HCT116 (cell line): Measurements from ENCODE around the gene HRG. TPM values are rescaled to one million over a fixed set of nuclear protein-coding genes. Genes with fewer than 3 reads are reported as not detected.
A peak's percentile ranks its signal among the peaks of the same experiment; 100 is the strongest.

Experiments
- ATAC-seq: fragments of 200-7000 bp; cut with Tn5 transposase; 2 replicates; pipeline ENCODE4 v1.9.1; 2020; ENCODE audit warnings: mild to moderate bottlenecking, moderate library complexity
- BruUV-seq: library from RNA; stranded (reverse); fragments of 400-500 nt; replicated peaks from 2 replicates; lab custom pipeline; 2021; lab: Mats Ljungman, UMichigan
- CTCF ChIA-PET: fragments of 300-600 bp; sonication (Branson Sonifier 250); formaldehyde crosslinking; loops from one replicate; lab custom pipeline; 2021; ENCODE audit warnings: antibody characterized with exemption; lab: Charles Lee
- POLR2A ChIA-PET: fragments of 300-600, 350-600 bp; sonication (Branson Sonifier 250); formaldehyde crosslinking; loops from one replicate; lab custom pipeline; 2021; ENCODE audit warnings: antibody characterized with exemption; lab: Charles Lee
- RAD21 ChIA-PET, 2 experiments: fragments of 300-600 bp; sonication (Branson Sonifier 250); formaldehyde crosslinking; loops; one replicate each; lab custom pipeline; 2023; ENCODE audit warnings: low total read pairs in 2 of 2; ENCODE audit not compliant: uncharacterized antibody in 2 of 2, unreplicated experiment in 2 of 2, low non-redundant PET in 1 of 2; lab: Charles Lee
- DNase-seq: peaks from one replicate; pipeline ENCODE4 v3.0.0-alpha.2; 2010; ENCODE audit warnings: low read depth, low spot score
- H2AFZ ChIP-seq: fragments of 200-600 bp; shearing (Covaris generic), sonication (generic); 2 replicates; pipeline ENCODE4 v1.6.1; 2017; ENCODE audit warnings: low read depth, mixed run types, mixed read lengths, antibody characterized with exemption, low read length; ENCODE audit not compliant: poor library complexity, severe bottlenecking
- H3K27ac ChIP-seq: 2 replicates; pipeline ENCODE4 v1.5.1; 2012; ENCODE audit warnings: low read depth, low read length
- H3K27me3 ChIP-seq: fragments of 200-600 bp; sonication (generic); 2 replicates; pipeline ENCODE4 v1.6.1; 2016; ENCODE audit warnings: mixed run types, low read length, mixed read lengths; ENCODE audit not compliant: insufficient read depth
- H3K36me3 ChIP-seq, 2 experiments: fragments of 200-500 bp in 1 of 2; fragments of 200-600 bp in 1 of 2; sonication (Bioruptor generic) in 1 of 2; sonication (generic) in 1 of 2; 2 replicates each; pipeline versions ENCODE4 v1.5.1 to v1.6.1; 2014 to 2016; ENCODE audit warnings: low read length in 2 of 2, inconsistent platforms in 1 of 2, mixed read lengths in 1 of 2, mixed run types in 1 of 2; ENCODE audit not compliant: insufficient read depth in 2 of 2, control insufficient read depth in 1 of 2
- H3K4me1 ChIP-seq, 2 experiments: fragments of 200-600 bp in 1 of 2; sonication (generic) in 1 of 2; 2 replicates each; pipeline versions ENCODE4 v1.5.1 to v1.6.1; 2012 to 2017; ENCODE audit warnings: low read length in 2 of 2, inconsistent platforms in 1 of 2, mild to moderate bottlenecking in 1 of 2, mixed read lengths in 1 of 2, mixed run types in 1 of 2, moderate library complexity in 1 of 2; ENCODE audit not compliant: insufficient read depth in 2 of 2, control insufficient read depth in 1 of 2
- H3K4me2 ChIP-seq: fragments of 200-600 bp; sonication (generic); 2 replicates; pipeline ENCODE4 v1.6.1; 2017; ENCODE audit warnings: mixed run types, low read length, mixed read lengths
- H3K4me3 ChIP-seq, 2 experiments: fragments of 200-600 bp in 1 of 2; sonication (generic) in 1 of 2; replicated peaks in 1 of 2; 2 replicates each; pipeline ENCODE4 v1.5.1; 2011 to 2016; ENCODE audit warnings: low read length in 2 of 2, control low read depth in 1 of 2, low read depth in 1 of 2, mild to moderate bottlenecking in 1 of 2, mixed read lengths in 1 of 2, mixed run types in 1 of 2
- H3K79me2 ChIP-seq: fragments of 200-600 bp; sonication (generic); 2 replicates; pipeline ENCODE4 v1.6.1; 2017; ENCODE audit warnings: mild to moderate bottlenecking, mixed run types, low read length, moderate library complexity, mixed read lengths; ENCODE audit not compliant: insufficient read depth
- H3K9ac ChIP-seq: fragments of 200-600 bp; sonication (generic); 2 replicates; pipeline ENCODE4 v1.6.1; 2016; ENCODE audit warnings: low read length, mixed read lengths
- H3K9me2 ChIP-seq: fragments of 200-600 bp; sonication (generic), shearing (Covaris generic); 2 replicates; pipeline ENCODE4 v1.6.1; 2017; ENCODE audit warnings: mixed run types, mild to moderate bottlenecking, moderate library complexity; ENCODE audit not compliant: insufficient read depth
- H3K9me3 ChIP-seq, 2 experiments: fragments of 200-500 bp in 1 of 2; fragments of 200-600 bp in 1 of 2; sonication (Bioruptor generic) in 1 of 2; sonication (generic) in 1 of 2; 2 replicates each; pipeline ENCODE4 v1.6.1; 2014 to 2017; ENCODE audit warnings: low read length in 2 of 2, mixed read lengths in 2 of 2, inconsistent platforms in 1 of 2, low read depth in 1 of 2, mild to moderate bottlenecking in 1 of 2, mixed run types in 1 of 2, moderate library complexity in 1 of 2; ENCODE audit not compliant: control insufficient read depth in 1 of 2, insufficient read depth in 1 of 2
- H4K20me1 ChIP-seq: fragments of 200-600 bp; sonication (generic), shearing (Covaris generic); 2 replicates; pipeline ENCODE4 v1.6.1; 2017; ENCODE audit warnings: mixed run types, mild to moderate bottlenecking, moderate library complexity; ENCODE audit not compliant: insufficient read depth
- CEBPB ChIP-seq: IDR thresholded peaks from 2 replicates; pipeline ENCODE4 v1.6.1; 2012; ENCODE audit warnings: low read depth
- CTCF ChIP-seq, 3 experiments: fragments of 200-600 bp in 1 of 3; sonication (generic) in 1 of 3; IDR thresholded peaks in 2 of 3; conservative IDR thresholded peaks in 1 of 3; 2 replicates each; pipeline ENCODE4 v1.5.1; 2012 to 2017; ENCODE audit warnings: low read depth in 2 of 3, low read length in 2 of 3, antibody characterized with exemption in 1 of 3, borderline replicate concordance in 1 of 3, control low read depth in 1 of 3, mild to moderate bottlenecking in 1 of 3, mixed read lengths in 1 of 3, mixed run types in 1 of 3, moderate library complexity in 1 of 3; ENCODE audit not compliant: insufficient read depth in 1 of 3
- ELF1 ChIP-seq: IDR thresholded peaks from 2 replicates; pipeline ENCODE4 v1.6.1; 2012; ENCODE audit warnings: low read depth, borderline replicate concordance
- EZH2 ChIP-seq: fragments of 200-600 bp; sonication (generic); IDR thresholded peaks from 2 replicates; pipeline ENCODE4 v1.6.1; 2017; ENCODE audit warnings: antibody characterized with exemption, mixed run types
- EZH2phosphoT487 ChIP-seq: fragments of 200-600 bp; IDR thresholded peaks from 2 replicates; pipeline ENCODE4 v1.6.1; 2018; ENCODE audit warnings: antibody characterized with exemption, borderline replicate concordance
- FOSL1 ChIP-seq: IDR thresholded peaks from 2 replicates; pipeline ENCODE4 v1.6.1; 2012; ENCODE audit warnings: low read depth
- JUND ChIP-seq: IDR thresholded peaks from 2 replicates; pipeline ENCODE4 v1.6.1; 2012
- POLR2A ChIP-seq: IDR thresholded peaks from 2 replicates; pipeline ENCODE4 v1.7.0; 2011; ENCODE audit warnings: borderline replicate concordance; ENCODE audit not compliant: insufficient read depth, insufficient read length; ENCODE audit errors: extremely low read depth
- POLR2AphosphoS5 ChIP-seq: IDR thresholded peaks from 2 replicates; pipeline ENCODE4 v1.6.1; 2011; ENCODE audit warnings: mild to moderate bottlenecking, low read depth, low read length, moderate library complexity
- REST ChIP-seq: IDR thresholded peaks from 2 replicates; pipeline ENCODE4 v1.6.1; 2012; ENCODE audit warnings: low read depth
- SIN3A ChIP-seq: IDR thresholded peaks from 2 replicates; pipeline ENCODE4 v1.6.1; 2012; ENCODE audit warnings: low read depth
- SP1 ChIP-seq: IDR thresholded peaks from 2 replicates; pipeline ENCODE4 v1.6.1; 2012; ENCODE audit warnings: low read depth
- SRF ChIP-seq: IDR thresholded peaks from 2 replicates; pipeline ENCODE4 v1.6.1; 2012; ENCODE audit warnings: low read depth
- TCF7L2 ChIP-seq: IDR thresholded peaks from 2 replicates; pipeline ENCODE4 v1.7.0; 2011; ENCODE audit warnings: borderline replicate concordance, inconsistent platforms; ENCODE audit not compliant: insufficient read depth, insufficient read length; ENCODE audit errors: extremely low read depth
- YY1 ChIP-seq: IDR thresholded peaks from 2 replicates; pipeline ENCODE4 v1.6.1; 2011; ENCODE audit warnings: low read length, low read depth, moderate library complexity, mild to moderate bottlenecking; ENCODE audit not compliant: insufficient replicate concordance; ENCODE audit errors: extremely low read depth
- ZFX ChIP-seq: fragments of 450-650 bp; IDR thresholded peaks from 2 replicates; pipeline ENCODE4 v1.6.1; 2017
- ZNF274 ChIP-seq: fragments of 200-500 bp; sonication (Bioruptor generic); IDR thresholded peaks from 2 replicates; pipeline ENCODE4 v1.6.1; 2014; ENCODE audit warnings: mild to moderate bottlenecking, low read depth, low read length, inconsistent platforms
- intact Hi-C: fragments of 100-400 bp; cut with micrococcal nuclease; formaldehyde crosslinking; loops from 2 replicates; pipeline ENCODE4 v1.10.0; 2022
- total RNA-seq: library from RNA; stranded (reverse); gene quantifications from one replicate; pipeline ENCODE4 v1.2.1, GENCODE V29; 2021; ENCODE audit not compliant: unreplicated experiment
- TF ChIP-seq, protein P1 (sequence below): IDR thresholded peaks from 2 replicates; pipeline ENCODE4 v1.6.1; 2012
- TF ChIP-seq, protein P2 (sequence below): IDR thresholded peaks from 2 replicates; pipeline ENCODE4 v1.6.1; 2012

HRG gene
- total RNA-seq, 1 experiment from 2014 or later, result 0.42 TPM

DNA sequence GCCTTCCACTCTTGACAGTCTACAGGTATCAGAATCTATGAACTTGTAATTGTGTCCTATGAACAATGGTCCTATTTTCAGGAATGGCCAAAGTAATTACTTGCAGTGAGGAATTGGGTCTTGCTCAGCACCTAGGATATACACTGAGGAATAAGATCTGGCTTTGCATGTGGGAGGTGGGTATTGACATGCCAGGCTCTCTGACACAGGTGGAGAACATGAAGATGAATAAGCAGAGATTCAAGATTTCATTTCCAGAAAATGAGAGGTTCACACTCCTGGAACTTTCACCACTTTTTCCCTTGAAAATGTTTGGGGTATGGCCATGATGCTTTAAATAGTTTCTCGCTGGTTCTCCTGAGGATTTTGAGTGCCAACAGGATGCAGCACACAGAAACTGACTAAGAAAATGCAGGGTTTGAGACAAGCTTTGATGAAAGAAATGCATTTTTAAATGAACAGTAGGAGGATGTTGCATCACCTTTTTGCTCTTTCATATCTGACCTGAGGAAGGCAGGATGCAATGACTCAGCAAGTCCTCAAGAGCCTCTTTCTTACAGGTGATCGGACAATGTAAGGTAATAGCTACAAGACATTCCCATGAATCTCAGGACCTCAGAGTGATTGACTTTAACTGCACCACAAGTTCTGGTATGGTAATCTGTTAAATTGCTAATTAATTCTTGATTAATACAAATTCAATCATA, 3.7 kb downstream of the HRG start:
- H3K4me2 ChIP-seq, result peak overlapping the region; percentile 35
- DNase-seq, result peak; percentile 35
- ChIA-PET CTCF (interaction anchor here (0.8 to 1.2 kb wide), 2 partner anchors 55 to 84 kb away, joined by 3 read pairs; no protein-coding TSS in a partner anchor), POLR2A (interaction anchor here (1.0 kb wide), 1 partner anchor 114 kb away, joined by 3 read pairs; the partner anchor contains the start of gene EIF4A2), RAD21 (no interaction called here)
- intact Hi-C loops, result no loop called here
- peaks cover 5 to 20% of the 10 kb centered on the region in 2 experiments; a peak in 3 of 4 replicates for H3K4me1 ChIP-seq
- peak; percentile 82 for ATAC-seq
- no peaks in the 10 kb centered on the region for H3K79me2 ChIP-seq
- no peaks in the 10 kb centered on the region for H3K36me3 ChIP-seq
- no peak overlapping the region for H3K9ac ChIP-seq
- peak overlapping the region; percentile 78 for H2AFZ ChIP-seq
- H3K9me3 ChIP-seq, result no peaks in the 10 kb centered on the region
- H3K4me3 ChIP-seq, result no peak overlapping the region
- H3K27ac ChIP-seq, result no peak overlapping the region
- no TSS peak for BruUV-seq
- H3K9me2 ChIP-seq, result no peaks in the 10 kb centered on the region
- no peaks in the 10 kb centered on the region for H4K20me1 ChIP-seq
- 0 out of 2 replicates have a peak, but pooled peaks cover 7% of the 10 kb centered on the region for H3K27me3 ChIP-seq
- TF ChIP-seq POLR2A, result no peak
- TF ChIP-seq, protein P1, sequence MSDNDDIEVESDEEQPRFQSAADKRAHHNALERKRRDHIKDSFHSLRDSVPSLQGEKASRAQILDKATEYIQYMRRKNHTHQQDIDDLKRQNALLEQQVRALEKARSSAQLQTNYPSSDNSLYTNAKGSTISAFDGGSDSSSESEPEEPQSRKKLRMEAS, result peak; percentile 22; the same call in 1 of the 2 replicates
- TF ChIP-seq POLR2AphosphoS5, result no peak
- TF ChIP-seq ELF1, result no peak
- TF ChIP-seq YY1, result no peak
- TF ChIP-seq FOSL1, result peak; percentile 13; the same call in 1 of the 2 replicates
- peak; percentile 89 for TF ChIP-seq CEBPB
- TF ChIP-seq JUND, result no peak; the same call in 1 of the 2 replicates
- no peak for TF ChIP-seq CTCF (IDR thresholded peaks at IDR 0.05 in 2 of 3, conservative IDR thresholded peaks at IDR 0.05 in 1 of 3; ENCODE audit: borderline replicate concordance in 1 of 3, insufficient read depth in 1 of 3, low read depth in 2 of 3, low read length in 2 of 3)
- no peak for TF ChIP-seq REST
- no peak for TF ChIP-seq SRF
- TF ChIP-seq SIN3A, result no peak
- no peak for TF ChIP-seq EZH2phosphoT487
- TF ChIP-seq TCF7L2, result peak; percentile 22
- TF ChIP-seq SP1, result peak; percentile 39
- TF ChIP-seq, protein P2, sequence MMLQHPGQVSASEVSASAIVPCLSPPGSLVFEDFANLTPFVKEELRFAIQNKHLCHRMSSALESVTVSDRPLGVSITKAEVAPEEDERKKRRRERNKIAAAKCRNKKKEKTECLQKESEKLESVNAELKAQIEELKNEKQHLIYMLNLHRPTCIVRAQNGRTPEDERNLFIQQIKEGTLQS, result peak; percentile 76
- no peak for TF ChIP-seq EZH2
- no peak for TF ChIP-seq ZFX
- TF ChIP-seq ZNF274, result no peak
